Gastroesophageal sphincter (tissue), 3 donors: ENCODE measurements around the gene LRRC73.

Experiments used
- POLR2A ChIP-seq, 2 donors: fragments of 450-650 bp; IDR thresholded peaks; one replicate each; pipeline ENCODE4 v1.6.1; 2017; ENCODE audit warnings: antibody characterized with exemption in 2 of 2, mild to moderate bottlenecking in 2 of 2, moderate library complexity in 1 of 2
- POLR2AphosphoS5 ChIP-seq: sonication (generic); formaldehyde crosslinking; IDR thresholded peaks from one replicate; pipeline ENCODE4 v1.6.1; 2017; ENCODE audit warnings: antibody characterized with exemption
- TF ChIP-seq, protein P1 (sequence below), 4 experiments: fragments of 200-600 bp in 2 of 4; fragments of 450-650 bp in 2 of 4; sonication (generic) in 1 of 4; IDR thresholded peaks; one replicate each; pipeline ENCODE4 v1.5.1; 2017 to 2019; ENCODE audit warnings: antibody characterized with exemption in 4 of 4, mild to moderate bottlenecking in 2 of 4, moderate library complexity in 2 of 4

GRCh38 chr6:43468748-43469681 lies 41.1 kb downstream of the LRRC73 start:
- TF ChIP-seq, protein P1, sequence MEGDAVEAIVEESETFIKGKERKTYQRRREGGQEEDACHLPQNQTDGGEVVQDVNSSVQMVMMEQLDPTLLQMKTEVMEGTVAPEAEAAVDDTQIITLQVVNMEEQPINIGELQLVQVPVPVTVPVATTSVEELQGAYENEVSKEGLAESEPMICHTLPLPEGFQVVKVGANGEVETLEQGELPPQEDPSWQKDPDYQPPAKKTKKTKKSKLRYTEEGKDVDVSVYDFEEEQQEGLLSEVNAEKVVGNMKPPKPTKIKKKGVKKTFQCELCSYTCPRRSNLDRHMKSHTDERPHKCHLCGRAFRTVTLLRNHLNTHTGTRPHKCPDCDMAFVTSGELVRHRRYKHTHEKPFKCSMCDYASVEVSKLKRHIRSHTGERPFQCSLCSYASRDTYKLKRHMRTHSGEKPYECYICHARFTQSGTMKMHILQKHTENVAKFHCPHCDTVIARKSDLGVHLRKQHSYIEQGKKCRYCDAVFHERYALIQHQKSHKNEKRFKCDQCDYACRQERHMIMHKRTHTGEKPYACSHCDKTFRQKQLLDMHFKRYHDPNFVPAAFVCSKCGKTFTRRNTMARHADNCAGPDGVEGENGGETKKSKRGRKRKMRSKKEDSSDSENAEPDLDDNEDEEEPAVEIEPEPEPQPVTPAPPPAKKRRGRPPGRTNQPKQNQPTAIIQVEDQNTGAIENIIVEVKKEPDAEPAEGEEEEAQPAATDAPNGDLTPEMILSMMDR (IDR thresholded peaks at IDR 0.05), result no peak
- TF ChIP-seq POLR2AphosphoS5 (no peak), POLR2A (IDR thresholded peaks at IDR 0.05) (no peak)
